GM20431 (cell line): ENCODE data around the gene ICA1L.
"Not testable (repeated sequence)": the region's sequence is repeated elsewhere in the genome, so short reads cannot be mapped to it uniquely, and the experiment has no call there.

Source experiments
- in situ Hi-C: fragments of 300-500 bp; cut with MseI, MboI; formaldehyde crosslinking; loops from one replicate; pipeline ENCODE4 v1.15.0; 2020; ENCODE audit warnings: low sequenced_read_pairs; ENCODE audit not compliant: unreplicated experiment

Gene ICA1L

GRCh38 chr2:202871300-202872141, at the start of gene ICA1L:
Gene ICA1L, minus strand, starts transcription at chr2:202871766. Its CDS starts 42,757 bp downstream, at chr2:202829009.
- in situ Hi-C loops, result no loop called here

- in situ Hi-C loops, result no loop called here
Observed at GRCh38 chr2:202918860-202919259, 47.3 kb upstream of the ICA1L start.

- in situ Hi-C loops, result not testable (repeated sequence)
Observed at GRCh38 chr2:202912342-202913201, 41.0 kb upstream of the ICA1L start.

DNA sequence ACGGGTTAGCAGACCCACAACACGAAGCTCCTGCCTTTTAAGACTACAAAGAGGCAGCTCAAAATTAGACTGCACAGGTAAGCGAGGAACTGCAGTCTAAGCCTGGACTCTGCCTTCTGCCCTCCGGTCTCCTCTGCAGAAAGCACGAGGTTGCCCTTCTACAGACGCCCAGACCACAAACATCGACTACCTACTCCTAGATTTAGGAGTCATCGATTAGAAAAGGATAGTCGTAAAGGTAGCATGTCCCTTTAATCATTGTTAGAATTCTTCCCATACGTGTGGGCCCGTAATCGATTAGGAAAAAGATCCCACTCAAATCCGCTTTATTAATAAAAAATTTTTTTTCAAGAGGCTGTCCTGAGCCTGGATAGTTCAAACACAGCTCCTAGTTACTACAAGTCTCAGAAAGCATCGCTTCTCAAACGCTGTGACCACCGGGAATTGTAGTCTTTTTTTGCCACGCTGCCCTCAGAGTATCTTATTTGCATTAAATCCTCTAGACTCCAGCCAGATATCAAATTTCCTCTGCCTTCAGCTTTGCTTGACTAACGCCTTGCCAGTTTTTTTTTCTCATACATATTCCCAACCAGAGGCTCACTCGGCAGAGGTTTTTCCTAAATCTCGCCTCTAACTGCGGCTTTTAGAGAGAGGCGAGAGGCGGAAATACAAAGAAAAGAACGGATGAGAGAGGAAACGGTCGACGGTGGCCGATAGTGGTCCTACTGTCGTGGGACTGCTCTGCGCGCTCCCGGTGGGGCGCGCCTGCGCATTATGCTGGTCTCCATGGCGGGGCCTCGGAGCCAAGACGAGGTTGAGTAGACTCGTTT, 40.2 kb upstream of the ICA1L start, which contains the start of the genes CARF and WDR12:
Gene CARF, plus strand, starts transcription at position 764 of the 830 bp plus-strand sequence. CDS start 29,628 bp downstream, outside the sequence.
Gene WDR12, minus strand, starts transcription at position 162 of the 830 bp plus-strand sequence. CDS start 197 bp downstream, outside the sequence.
- in situ Hi-C loops, result no loop called here

GRCh38 chr2:202911203-202911511, 39.6 kb upstream of the ICA1L start:
- in situ Hi-C loops, result no loop called here

- in situ Hi-C loops, result no loop called here
Observed at GRCh38 chr2:202910698-202911097, 39.1 kb upstream of the ICA1L start.

- in situ Hi-C loops, result not testable (repeated sequence)
Observed at GRCh38 chr2:202910250-202910649, 38.7 kb upstream of the ICA1L start.

DNA sequence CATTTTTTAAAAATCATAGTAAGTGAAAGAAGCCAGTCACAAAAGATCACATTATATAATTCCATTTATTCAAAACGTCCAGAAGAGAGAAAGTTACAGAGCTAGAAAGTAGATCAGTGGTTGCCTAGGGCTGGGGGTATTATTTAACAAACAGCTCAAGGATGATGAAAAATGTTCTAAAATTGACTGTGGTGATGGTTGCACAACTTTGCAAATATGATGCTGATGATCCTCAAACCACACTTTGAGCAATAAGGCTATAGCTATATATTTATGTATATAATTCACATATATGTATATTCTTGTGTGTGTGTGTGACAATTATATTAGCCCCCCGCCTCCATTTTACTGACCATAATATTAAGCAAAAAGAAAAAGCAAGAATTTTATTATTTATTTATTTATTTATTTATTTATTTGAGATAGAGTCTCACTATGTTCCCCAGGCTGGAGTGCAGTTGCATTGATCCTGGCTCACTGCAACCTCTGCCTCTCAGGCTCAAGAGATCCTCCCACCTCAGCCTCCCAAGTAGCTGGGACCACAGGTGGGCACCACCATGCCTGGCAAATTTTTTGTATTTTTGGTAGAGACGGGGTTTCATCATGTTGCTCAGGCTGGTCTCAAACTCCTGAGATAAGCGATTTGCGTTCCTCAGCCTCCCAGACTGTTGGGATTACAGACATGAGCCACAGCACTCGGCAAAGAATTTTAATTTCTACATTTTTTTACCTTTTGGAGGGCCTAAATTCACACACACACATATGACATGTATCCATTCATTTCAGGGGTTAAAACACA, 38.0 kb upstream of the ICA1L start:
- in situ Hi-C loops, result no loop called here

DNA sequence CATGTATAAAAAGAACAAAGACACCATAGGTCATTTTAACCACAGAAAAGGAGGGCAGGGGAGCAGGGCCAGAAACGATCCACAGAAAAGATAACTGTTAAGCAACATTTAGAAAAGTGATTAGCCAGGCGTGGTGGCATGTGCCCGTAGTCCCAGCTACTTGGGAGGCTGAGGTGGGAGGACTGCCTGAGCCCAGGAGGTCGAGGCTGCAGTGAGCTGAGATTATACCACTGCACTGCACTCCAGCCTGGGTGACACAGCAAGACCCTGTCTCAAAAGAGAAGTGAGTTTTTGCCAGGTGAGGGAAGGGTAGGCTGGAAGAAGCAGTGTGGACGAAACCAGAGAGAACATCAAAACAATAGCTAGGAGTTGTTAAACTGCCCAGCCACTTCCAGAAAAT, 36.6 kb upstream of the ICA1L start:
- in situ Hi-C loops, result no loop called here

GRCh38 chr2:202905507-202905906, 33.9 kb upstream of the ICA1L start:
- in situ Hi-C loops, result not testable (repeated sequence)

DNA sequence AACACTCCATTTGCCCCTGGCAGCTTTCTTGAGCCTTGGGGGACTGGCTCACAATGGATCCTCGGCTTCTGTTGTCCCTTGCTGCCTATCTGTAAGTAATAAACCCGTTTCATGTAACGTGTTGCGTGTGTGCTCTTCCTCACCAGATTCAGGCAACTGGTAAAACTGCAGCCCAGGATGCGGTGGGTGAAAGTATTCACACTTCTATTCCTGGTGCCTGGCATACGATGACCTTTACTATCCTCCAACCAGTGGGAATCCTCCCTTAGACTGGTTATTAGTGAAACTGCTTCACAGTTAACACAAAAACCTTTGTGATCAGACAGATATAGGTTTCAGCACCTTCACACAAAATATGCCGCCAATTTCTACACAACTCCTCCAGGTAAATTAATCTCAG, 13.6 kb upstream of the ICA1L start:
- in situ Hi-C loops, result no loop called here

- in situ Hi-C loops, result no loop called here
Observed at GRCh38 chr2:202883987-202884675, 12.6 kb upstream of the ICA1L start.

DNA sequence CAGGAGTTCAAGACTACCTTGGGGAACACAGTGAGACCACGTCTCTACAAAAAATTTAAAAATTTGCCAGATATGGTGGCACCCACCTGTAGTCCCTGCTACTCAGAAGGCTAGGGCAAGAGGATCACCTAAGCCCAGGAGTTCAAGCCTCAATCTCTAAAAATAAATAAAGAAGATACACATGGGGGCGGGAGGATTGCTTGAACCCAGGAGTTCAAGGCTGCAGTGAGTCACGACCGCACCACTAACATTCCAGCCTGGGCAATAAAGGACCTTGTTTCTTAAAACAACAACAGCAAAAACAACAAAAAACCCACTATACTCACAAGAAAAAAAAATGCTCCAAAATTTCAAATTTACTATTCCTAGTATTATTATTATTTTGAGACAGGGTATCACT, 10.0 kb upstream of the ICA1L start:
- in situ Hi-C loops, result no loop called here

GRCh38 chr2:202877699-202878098, 6.1 kb upstream of the ICA1L start:
- in situ Hi-C loops, result no loop called here

DNA sequence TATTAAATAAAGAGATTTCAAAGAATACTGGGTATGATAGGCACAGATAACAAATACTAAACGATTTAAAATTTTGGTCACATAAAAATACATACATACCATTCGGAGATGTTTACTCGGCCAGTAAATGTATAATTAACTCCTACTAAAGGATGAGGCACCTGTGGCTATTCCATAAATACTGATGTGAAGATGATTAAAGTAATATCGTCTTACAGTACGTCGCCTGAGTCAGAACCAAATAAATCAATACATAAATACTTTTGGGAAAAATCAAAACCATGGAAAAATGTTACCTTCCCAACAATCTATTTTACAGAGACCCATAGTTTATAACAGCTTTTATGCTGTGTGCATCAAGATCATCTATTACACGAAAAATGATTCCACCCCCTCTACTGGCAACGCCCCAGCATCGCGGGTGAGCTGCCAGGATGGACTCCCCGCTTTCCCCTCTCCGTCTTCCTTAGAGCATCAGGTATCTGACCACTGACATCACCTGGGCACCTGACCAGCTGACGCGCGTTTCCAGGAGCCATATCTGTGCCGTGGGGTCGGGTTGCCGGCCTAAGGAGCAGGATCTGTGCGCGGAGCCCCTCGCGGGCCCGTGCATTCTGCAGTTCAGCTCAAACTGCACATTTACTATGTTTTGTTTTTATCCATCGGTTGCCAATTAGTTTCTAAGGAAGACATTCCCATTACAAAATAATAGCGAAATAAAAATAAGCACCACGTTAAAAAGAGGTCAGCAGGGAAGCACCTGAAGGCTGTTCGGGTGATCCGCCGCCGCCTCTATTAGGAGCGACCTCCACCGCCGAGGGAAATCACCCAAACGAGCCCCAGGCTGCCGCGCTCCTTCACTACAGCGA, 901 bp downstream of the ICA1L start:
- in situ Hi-C loops, result no loop called here

- in situ Hi-C loops, result no loop called here
Observed at GRCh38 chr2:202861987-202862386, 9.6 kb downstream of the ICA1L start.

DNA sequence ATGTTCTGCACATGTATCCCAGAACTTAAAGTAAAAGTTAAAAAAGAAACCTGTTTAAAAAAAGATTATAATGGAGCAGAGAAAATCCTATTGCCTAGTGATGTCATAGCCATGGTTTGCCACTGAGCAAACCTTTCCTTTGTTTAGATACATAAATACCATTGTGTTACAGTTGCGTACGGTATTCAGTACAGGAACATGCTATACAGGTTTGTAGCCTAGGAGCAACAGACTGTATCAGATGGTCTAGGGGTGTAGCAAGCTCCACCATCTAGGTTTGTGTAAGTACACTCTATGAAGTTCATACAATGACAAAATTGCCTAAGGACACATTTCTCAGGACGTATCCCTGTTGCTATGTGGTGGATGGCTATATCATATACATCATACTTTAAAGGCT, 13.0 kb downstream of the ICA1L start:
- in situ Hi-C loops, result no loop called here

GRCh38 chr2:202849343-202849742, 22.2 kb downstream of the ICA1L start:
- in situ Hi-C loops, result not testable (repeated sequence)
